DOHH2 (cell line): ENCODE measurements around the gene C12orf42.
"Not testable (repeated sequence)": the region's sequence is repeated elsewhere in the genome, so short reads cannot be mapped to it uniquely, and the experiment has no call there.

Source experiments
- EZH2phosphoT487 ChIP-seq: fragments of 200-600 bp; sonication (generic); IDR thresholded peaks from 2 replicates; pipeline ENCODE4 v1.6.1; 2017; ENCODE audit warnings: borderline replicate concordance, mild to moderate bottlenecking, antibody characterized with exemption, low read length, moderate library complexity, mixed read lengths
- TF ChIP-seq, protein P1 (sequence below): fragments of 200-600 bp; sonication (generic); IDR thresholded peaks from one replicate; pipeline ENCODE4 v1.5.1; 2014; ENCODE audit warnings: antibody characterized with exemption, mild to moderate bottlenecking, low read depth, low read length; ENCODE audit not compliant: poor library complexity, severe bottlenecking

DNA sequence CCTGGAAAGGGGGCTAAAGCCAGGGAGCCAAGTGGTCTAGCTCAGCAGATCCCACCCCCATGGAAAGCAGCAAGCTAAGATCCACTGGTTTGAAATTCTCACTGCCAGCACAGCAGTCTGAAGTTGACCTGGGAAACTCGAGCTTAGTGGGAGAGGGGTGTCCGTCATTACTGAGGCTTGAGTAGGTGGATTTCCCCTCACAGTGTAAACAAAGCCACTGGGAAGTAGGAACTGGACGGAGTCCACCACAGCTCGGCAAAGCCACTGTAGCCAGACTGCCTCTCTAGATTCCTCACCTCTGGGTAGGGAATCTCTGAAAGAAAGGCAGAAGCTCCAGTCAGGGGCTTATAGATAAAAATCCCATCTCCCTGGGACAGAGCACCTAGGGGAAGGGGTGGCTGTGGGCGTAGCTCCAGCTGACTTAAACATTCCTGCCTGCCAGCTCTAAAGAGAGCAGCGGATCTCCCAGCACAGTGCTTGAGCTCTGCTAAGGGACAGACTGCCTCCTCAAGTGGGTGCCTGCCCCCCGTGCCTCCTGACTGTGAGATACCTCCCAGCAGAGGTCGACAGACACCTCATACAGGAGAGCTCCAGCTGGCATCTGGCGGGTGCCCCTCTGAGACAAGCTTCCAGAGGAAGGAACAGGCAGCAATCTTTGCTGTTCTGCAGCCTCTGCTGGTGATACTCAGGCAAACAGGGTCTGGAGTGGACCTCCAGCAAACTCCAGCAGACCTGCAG lies 70.8 kb downstream of the C12orf42 start:
- TF ChIP-seq, protein P1, sequence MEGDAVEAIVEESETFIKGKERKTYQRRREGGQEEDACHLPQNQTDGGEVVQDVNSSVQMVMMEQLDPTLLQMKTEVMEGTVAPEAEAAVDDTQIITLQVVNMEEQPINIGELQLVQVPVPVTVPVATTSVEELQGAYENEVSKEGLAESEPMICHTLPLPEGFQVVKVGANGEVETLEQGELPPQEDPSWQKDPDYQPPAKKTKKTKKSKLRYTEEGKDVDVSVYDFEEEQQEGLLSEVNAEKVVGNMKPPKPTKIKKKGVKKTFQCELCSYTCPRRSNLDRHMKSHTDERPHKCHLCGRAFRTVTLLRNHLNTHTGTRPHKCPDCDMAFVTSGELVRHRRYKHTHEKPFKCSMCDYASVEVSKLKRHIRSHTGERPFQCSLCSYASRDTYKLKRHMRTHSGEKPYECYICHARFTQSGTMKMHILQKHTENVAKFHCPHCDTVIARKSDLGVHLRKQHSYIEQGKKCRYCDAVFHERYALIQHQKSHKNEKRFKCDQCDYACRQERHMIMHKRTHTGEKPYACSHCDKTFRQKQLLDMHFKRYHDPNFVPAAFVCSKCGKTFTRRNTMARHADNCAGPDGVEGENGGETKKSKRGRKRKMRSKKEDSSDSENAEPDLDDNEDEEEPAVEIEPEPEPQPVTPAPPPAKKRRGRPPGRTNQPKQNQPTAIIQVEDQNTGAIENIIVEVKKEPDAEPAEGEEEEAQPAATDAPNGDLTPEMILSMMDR = not testable (repeated sequence)
- TF ChIP-seq EZH2phosphoT487 = not testable (repeated sequence)
